HepG2 (cell line): ENCODE measurements around the gene LUZP1. TPM values are rescaled to one million over a fixed set of nuclear protein-coding genes. Genes with fewer than 3 reads are reported as not detected.

ENCODE experiments used
- ATAC-seq: fragments of 200-7000 bp; cut with Tn5 transposase; 3 replicates; pipeline ENCODE4 v1.9.1; 2020; ENCODE audit warnings: mild to moderate bottlenecking, moderate library complexity
- BruUV-seq: library from RNA; stranded (reverse); fragments of 400-500 nt; replicated peaks from 2 replicates; lab custom pipeline; 2021; lab: Mats Ljungman, UMichigan
- CTCF ChIA-PET: fragments of 300-600 bp; formaldehyde crosslinking; extraction: SDS; loops from one replicate; lab custom pipeline; 2021; ENCODE audit warnings: low total read pairs, inconsistent platforms, low intra/inter-chr PET ratio; lab: Yijun Ruan, JAX
- POLR2A ChIA-PET: fragments of 350-600 bp; sonication (Branson Sonifier 250); formaldehyde crosslinking; loops from one replicate; lab custom pipeline; 2020; ENCODE audit warnings: antibody characterized with exemption, inconsistent platforms; lab: Yijun Ruan, JAX
- DNase-seq: peaks from one replicate; pipeline ENCODE4 v3.0.0-alpha.2; 2015; ENCODE audit warnings: low spot score
- FAIRE-seq: peaks from 3 replicates; lab custom pipeline; 2011; peaks lifted over from hg19 to GRCh38; lab: Jason Lieb, UNC
- H2AFZ ChIP-seq: one replicate; pipeline ENCODE4 v1.6.1; 2011; ENCODE audit warnings: low read length, inconsistent platforms
- H3K27ac ChIP-seq: fragments of 300-600 bp; 3 replicates; pipeline ENCODE4 v1.8.0; 2011; ENCODE audit warnings: mixed run types, mild to moderate bottlenecking, mixed read lengths, low read length, inconsistent platforms; ENCODE audit not compliant: insufficient read depth; ENCODE audit errors: extremely low read length
- H3K27me3 ChIP-seq, 2 experiments: fragments of 200-600 bp in 1 of 2; 2 replicates in 1 of 2; 3 replicates in 1 of 2; pipeline versions ENCODE4 v1.6.0 to v1.8.0; 2011; ENCODE audit warnings: low read length in 2 of 2, mild to moderate bottlenecking in 2 of 2, moderate library complexity in 2 of 2, inconsistent platforms in 1 of 2; ENCODE audit not compliant: insufficient read depth in 2 of 2, control insufficient read depth in 1 of 2
- H3K36me3 ChIP-seq, 2 experiments: fragments of 200-600 bp in 1 of 2; replicated peaks in 1 of 2; 2 replicates in 1 of 2; 3 replicates in 1 of 2; pipeline versions ENCODE4 v1.5.1 to v1.8.0; 2011; ENCODE audit warnings: low read length in 2 of 2, inconsistent platforms in 1 of 2; ENCODE audit not compliant: insufficient read depth in 2 of 2, control insufficient read depth in 1 of 2
- H3K4me1 ChIP-seq: 2 replicates; pipeline ENCODE4 v1.5.1; 2012; ENCODE audit warnings: low read length, inconsistent platforms; ENCODE audit not compliant: insufficient read depth
- H3K4me2 ChIP-seq: 2 replicates; pipeline ENCODE4 v1.6.0; 2011; ENCODE audit warnings: low read depth, low read length, inconsistent platforms
- H3K4me3 ChIP-seq, 3 experiments: fragments of 200-600 bp in 1 of 3; sonication (generic), shearing (Covaris generic) in 1 of 3; replicated peaks in 1 of 3; 2 replicates each; pipeline ENCODE4 v1.5.1; 2011 to 2016; ENCODE audit warnings: low read length in 3 of 3, inconsistent platforms in 2 of 3, low read depth in 2 of 3, mild to moderate bottlenecking in 2 of 3, control low read depth in 1 of 3, mixed read lengths in 1 of 3; ENCODE audit not compliant: insufficient read depth in 1 of 3
- H3K79me2 ChIP-seq: one replicate; pipeline ENCODE4 v1.6.1; 2011; ENCODE audit warnings: low read length, inconsistent platforms; ENCODE audit not compliant: insufficient read depth
- H3K9ac ChIP-seq: 2 replicates; pipeline ENCODE4 v1.6.0; 2011; ENCODE audit warnings: mild to moderate bottlenecking, low read depth, low read length, inconsistent platforms; ENCODE audit not compliant: insufficient read depth
- H3K9me3 ChIP-seq: 2 replicates; pipeline ENCODE4 v1.5.1; 2012; ENCODE audit warnings: mild to moderate bottlenecking, low read length
- H4K20me1 ChIP-seq: 2 replicates; pipeline ENCODE4 v1.6.0; 2011; ENCODE audit warnings: inconsistent platforms, mild to moderate bottlenecking, low read length, moderate library complexity; ENCODE audit not compliant: insufficient read depth
- ADNP ChIP-seq: sonication (generic); formaldehyde crosslinking; IDR thresholded peaks from 2 replicates; pipeline ENCODE4 v1.4.0; 2020; ENCODE audit warnings: missing genetic modification reagents
- ARHGAP35 ChIP-seq: sonication (generic); formaldehyde crosslinking; IDR thresholded peaks from 2 replicates; pipeline ENCODE4 v1.9.0; 2022; ENCODE audit warnings: mild to moderate bottlenecking, inconsistent platforms, moderate library complexity, missing genetic modification reagents, borderline replicate concordance
- ELF3 ChIP-seq: IDR thresholded peaks from 2 replicates; pipeline ENCODE4 v1.6.1; 2016; ENCODE audit warnings: missing genetic modification reagents, missing compliant biosample characterization
- EZH2 ChIP-seq: conservative IDR thresholded peaks from 2 replicates; pipeline ENCODE4 v1.6.1; 2012; ENCODE audit warnings: mild to moderate bottlenecking, low read depth, low read length, moderate library complexity
- MATR3 ChIP-seq: sonication (generic); formaldehyde crosslinking; IDR thresholded peaks from 2 replicates; pipeline ENCODE4 v1.4.0; 2020; ENCODE audit warnings: missing genetic modification reagents
- RBM22 ChIP-seq: fragments of 200-400 bp; formaldehyde crosslinking; optimal IDR thresholded peaks from 2 replicates; pipeline ENCODE3; 2017; ENCODE audit warnings: mild to moderate bottlenecking, low read length, moderate library complexity
- RFX3 ChIP-seq: IDR thresholded peaks from 2 replicates; pipeline ENCODE4 v1.6.1; 2016; ENCODE audit warnings: missing biosample characterization, missing genetic modification reagents
- STAG1 ChIP-seq: sonication (generic); formaldehyde crosslinking; IDR thresholded peaks from 2 replicates; pipeline ENCODE4 v1.4.0; 2020; ENCODE audit warnings: missing genetic modification reagents
- SUZ12 ChIP-seq: fragments of 150-350 bp; IDR thresholded peaks from 2 replicates; pipeline ENCODE4 v1.6.1; 2014; ENCODE audit warnings: low read depth, low read length
- ZNF569 ChIP-seq: sonication (generic); formaldehyde crosslinking; IDR thresholded peaks from 2 replicates; pipeline ENCODE4 v1.5.0; 2020; ENCODE audit warnings: mild to moderate bottlenecking, missing genetic modification reagents, moderate library complexity, borderline replicate concordance
- ZNF577 ChIP-seq: sonication (generic); formaldehyde crosslinking; IDR thresholded peaks from 2 replicates; pipeline ENCODE4 v1.4.0; 2020; ENCODE audit warnings: mild to moderate bottlenecking, low read depth, missing genetic modification reagents, borderline replicate concordance
- ZSCAN9 ChIP-seq: IDR thresholded peaks from 2 replicates; pipeline ENCODE4 v1.6.1; 2016; ENCODE audit warnings: borderline replicate concordance
- WGBS: methylation state at CpG from one replicate; pipeline ENCODE4 v1.1.6; 2017; ENCODE audit warnings: low lambda C conversion rate; 5-methylcytosine and 5-hydroxymethylcytosine counted together
- in situ Hi-C: cut with HindIII; loops from 2 replicates; pipeline ENCODE4 v1.10.0; 2017; ENCODE audit warnings: low pct_unique_long_range_greater_than_20kb; ENCODE audit not compliant: extremely low pct_ligation_motif_present
- intact Hi-C: fragments of 100-400 bp; cut with micrococcal nuclease; formaldehyde crosslinking; loops from one replicate; pipeline ENCODE4 v1.10.0; 2022; ENCODE audit not compliant: unreplicated experiment
- polyA plus RNA-seq, 8 experiments: library from polyadenylated mRNA; depleted of rRNA in 3 of 8; stranded (reverse) in 7 of 8; unstranded in 1 of 8; fragments of >200 nt; fragmentation: Illumina TruSeq in 4 of 8; extraction: Trizol in 4 of 8; gene quantifications; 2 replicates each; pipeline versions ENCODE4 v1.2.1 to v1.2.3, GENCODE V29; 2011 to 2016; ENCODE audit warnings: low read depth in 4 of 8, missing spikeins in 1 of 8, mixed read lengths in 1 of 8; ENCODE audit not compliant: insufficient read depth in 1 of 8
- total RNA-seq, 5 experiments: library from RNA; depleted of rRNA; stranded (reverse); fragments of >200 nt; fragmentation: Illumina TruSeq; extraction: Trizol; gene quantifications; 2 replicates each; pipeline ENCODE4 v1.2.3, GENCODE V29; 2016; ENCODE audit warnings: low read depth in 1 of 5
- TF ChIP-seq, protein P1 (sequence below): sonication (generic); formaldehyde crosslinking; IDR thresholded peaks from 2 replicates; pipeline ENCODE4 v1.4.0; 2020; ENCODE audit warnings: missing genetic modification reagents
- TF ChIP-seq, protein P2 (sequence below): sonication (generic); formaldehyde crosslinking; IDR thresholded peaks from 2 replicates; pipeline ENCODE4 v1.5.0; 2020; ENCODE audit warnings: missing genetic modification reagents
- TF ChIP-seq, protein P3 (sequence below): sonication (generic); formaldehyde crosslinking; IDR thresholded peaks from 2 replicates; pipeline ENCODE4 v1.9.0; 2021; ENCODE audit warnings: missing genetic modification reagents, mild to moderate bottlenecking, borderline replicate concordance
- TF ChIP-seq, protein P4 (sequence below): IDR thresholded peaks from 2 replicates; pipeline ENCODE4 v1.6.1; 2012; ENCODE audit warnings: low read depth, low read length, improper control_type of control experiment
- TF ChIP-seq, protein P5 (sequence below): IDR thresholded peaks from 2 replicates; pipeline ENCODE4 v1.6.1; 2016; ENCODE audit warnings: missing compliant biosample characterization, missing genetic modification reagents, borderline replicate concordance

LUZP1 gene
- total and polyA plus RNA-seq, 2 of the 13 experiments (the other 11 are each of a cell fraction or from before 2014, with no cell fraction given) = 6.9 to 12.7 TPM

DNA sequence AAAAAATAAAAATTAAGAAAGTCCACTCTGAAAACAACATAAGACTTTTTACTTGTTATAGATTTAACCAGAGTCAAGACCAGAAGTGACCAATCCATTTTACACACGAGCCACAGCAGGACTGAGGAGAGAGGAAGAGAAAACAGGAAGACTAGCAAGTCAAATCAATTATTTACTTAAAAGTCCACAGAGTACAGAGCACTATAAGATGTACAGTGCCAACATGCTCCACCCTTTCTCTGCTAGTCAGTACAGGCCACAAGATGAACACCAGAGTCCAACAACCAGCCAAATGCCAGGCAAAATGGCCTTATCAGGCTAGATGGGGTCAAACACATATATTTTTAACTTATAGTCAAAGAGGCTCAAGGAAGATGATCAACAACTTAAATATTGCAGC lies 19.5 kb downstream of the LUZP1 start (continued):
- TF ChIP-seq, protein P1, sequence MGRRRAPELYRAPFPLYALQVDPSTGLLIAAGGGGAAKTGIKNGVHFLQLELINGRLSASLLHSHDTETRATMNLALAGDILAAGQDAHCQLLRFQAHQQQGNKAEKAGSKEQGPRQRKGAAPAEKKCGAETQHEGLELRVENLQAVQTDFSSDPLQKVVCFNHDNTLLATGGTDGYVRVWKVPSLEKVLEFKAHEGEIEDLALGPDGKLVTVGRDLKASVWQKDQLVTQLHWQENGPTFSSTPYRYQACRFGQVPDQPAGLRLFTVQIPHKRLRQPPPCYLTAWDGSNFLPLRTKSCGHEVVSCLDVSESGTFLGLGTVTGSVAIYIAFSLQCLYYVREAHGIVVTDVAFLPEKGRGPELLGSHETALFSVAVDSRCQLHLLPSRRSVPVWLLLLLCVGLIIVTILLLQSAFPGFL = no peak
- TF ChIP-seq ELF3 (CRISPR knock-in tag) = peak; percentile 53; the same call in 1 of the 2 replicates

DNA sequence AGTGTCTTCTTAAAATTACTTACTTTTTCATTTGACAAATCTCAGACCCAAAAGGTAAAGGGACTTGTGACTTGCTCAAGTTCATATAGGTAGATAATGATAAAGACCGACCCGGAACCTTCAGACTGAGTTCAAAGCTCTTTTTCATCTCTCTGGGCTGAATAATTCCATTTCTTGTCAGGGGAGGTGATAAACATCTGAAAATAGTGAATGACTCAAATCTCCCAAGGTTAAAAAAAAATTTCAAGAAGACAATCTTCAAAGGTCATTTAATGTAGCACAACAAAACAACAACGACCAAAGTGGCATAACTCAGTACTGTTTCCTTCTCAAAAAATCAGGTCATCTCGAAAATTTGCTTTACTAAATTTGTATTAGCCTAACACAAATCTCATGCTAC lies 20.6 kb downstream of the LUZP1 start:
- no TSS peak for BruUV-seq
- H4K20me1 ChIP-seq = no peaks in the 10 kb centered on the region
- no peak overlapping the region for H2AFZ ChIP-seq
- FAIRE-seq = no peak
- in situ Hi-C loops = no loop called here
- 44% methylated on average over 4 of the region's 4 CpGs for WGBS
- H3K36me3 ChIP-seq = no peaks in the 10 kb centered on the region
- ChIA-PET CTCF (no interaction called here), POLR2A (interaction anchor here (0.7 to 0.9 kb wide), 2 partner anchors 21 to 129 kb away, joined by 3 read pairs; partner anchors contain the start of genes KDM1A and LUZP1)
- H3K27me3 ChIP-seq = no peaks in the 10 kb centered on the region
- peaks cover 39% of the 10 kb centered on the region for H3K4me1 ChIP-seq
- no peak for ATAC-seq
- intact Hi-C loops = no loop called here
- peak overlapping the region; percentile 44; the same call in 1 of the 2 replicates for H3K4me2 ChIP-seq
- no peak for DNase-seq
- H3K4me3 ChIP-seq = no peak overlapping the region
- H3K79me2 ChIP-seq = peaks cover 83% of the 10 kb centered on the region
- peak overlapping the region; percentile 22 for H3K27ac ChIP-seq
- no peaks in the 10 kb centered on the region for H3K9me3 ChIP-seq
- no peak overlapping the region for H3K9ac ChIP-seq
- TF ChIP-seq, protein P2, sequence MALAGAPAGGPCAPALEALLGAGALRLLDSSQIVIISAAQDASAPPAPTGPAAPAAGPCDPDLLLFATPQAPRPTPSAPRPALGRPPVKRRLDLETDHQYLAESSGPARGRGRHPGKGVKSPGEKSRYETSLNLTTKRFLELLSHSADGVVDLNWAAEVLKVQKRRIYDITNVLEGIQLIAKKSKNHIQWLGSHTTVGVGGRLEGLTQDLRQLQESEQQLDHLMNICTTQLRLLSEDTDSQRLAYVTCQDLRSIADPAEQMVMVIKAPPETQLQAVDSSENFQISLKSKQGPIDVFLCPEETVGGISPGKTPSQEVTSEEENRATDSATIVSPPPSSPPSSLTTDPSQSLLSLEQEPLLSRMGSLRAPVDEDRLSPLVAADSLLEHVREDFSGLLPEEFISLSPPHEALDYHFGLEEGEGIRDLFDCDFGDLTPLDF (CRISPR knock-in tag) = no peak
- TF ChIP-seq, protein P3, sequence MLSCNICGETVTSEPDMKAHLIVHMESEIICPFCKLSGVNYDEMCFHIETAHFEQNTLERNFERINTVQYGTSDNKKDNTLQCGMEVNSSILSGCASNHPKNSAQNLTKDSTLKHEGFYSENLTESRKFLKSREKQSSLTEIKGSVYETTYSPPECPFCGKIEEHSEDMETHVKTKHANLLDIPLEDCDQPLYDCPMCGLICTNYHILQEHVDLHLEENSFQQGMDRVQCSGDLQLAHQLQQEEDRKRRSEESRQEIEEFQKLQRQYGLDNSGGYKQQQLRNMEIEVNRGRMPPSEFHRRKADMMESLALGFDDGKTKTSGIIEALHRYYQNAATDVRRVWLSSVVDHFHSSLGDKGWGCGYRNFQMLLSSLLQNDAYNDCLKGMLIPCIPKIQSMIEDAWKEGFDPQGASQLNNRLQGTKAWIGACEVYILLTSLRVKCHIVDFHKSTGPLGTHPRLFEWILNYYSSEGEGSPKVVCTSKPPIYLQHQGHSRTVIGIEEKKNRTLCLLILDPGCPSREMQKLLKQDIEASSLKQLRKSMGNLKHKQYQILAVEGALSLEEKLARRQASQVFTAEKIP (CRISPR knock-in tag) = no peak
- no peak for TF ChIP-seq ZSCAN9 (CRISPR knock-in tag)
- no peak for TF ChIP-seq MATR3 (CRISPR knock-in tag)
- TF ChIP-seq, protein P4, sequence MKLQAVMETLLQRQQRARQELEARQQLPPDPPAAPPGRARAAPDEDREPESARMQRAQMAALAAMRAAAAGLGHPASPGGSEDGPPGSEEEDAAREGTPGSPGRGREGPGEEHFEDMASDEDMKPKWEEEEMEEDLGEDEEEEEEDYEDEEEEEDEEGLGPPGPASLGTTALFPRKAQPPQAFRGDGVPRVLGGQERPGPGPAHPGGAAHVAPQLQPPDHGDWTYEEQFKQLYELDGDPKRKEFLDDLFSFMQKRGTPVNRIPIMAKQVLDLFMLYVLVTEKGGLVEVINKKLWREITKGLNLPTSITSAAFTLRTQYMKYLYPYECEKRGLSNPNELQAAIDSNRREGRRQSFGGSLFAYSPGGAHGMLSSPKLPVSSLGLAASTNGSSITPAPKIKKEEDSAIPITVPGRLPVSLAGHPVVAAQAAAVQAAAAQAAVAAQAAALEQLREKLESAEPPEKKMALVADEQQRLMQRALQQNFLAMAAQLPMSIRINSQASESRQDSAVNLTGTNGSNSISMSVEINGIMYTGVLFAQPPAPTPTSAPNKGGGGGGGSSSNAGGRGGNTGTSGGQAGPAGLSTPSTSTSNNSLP = no peak
- TF ChIP-seq RBM22 = no peak
- TF ChIP-seq SUZ12 = no peak
- TF ChIP-seq RFX3 = no peak
- no peak for TF ChIP-seq STAG1 (CRISPR knock-in tag)
- TF ChIP-seq ZNF569 (CRISPR knock-in tag) = no peak
- no peak for TF ChIP-seq EZH2
- TF ChIP-seq, protein P5, sequence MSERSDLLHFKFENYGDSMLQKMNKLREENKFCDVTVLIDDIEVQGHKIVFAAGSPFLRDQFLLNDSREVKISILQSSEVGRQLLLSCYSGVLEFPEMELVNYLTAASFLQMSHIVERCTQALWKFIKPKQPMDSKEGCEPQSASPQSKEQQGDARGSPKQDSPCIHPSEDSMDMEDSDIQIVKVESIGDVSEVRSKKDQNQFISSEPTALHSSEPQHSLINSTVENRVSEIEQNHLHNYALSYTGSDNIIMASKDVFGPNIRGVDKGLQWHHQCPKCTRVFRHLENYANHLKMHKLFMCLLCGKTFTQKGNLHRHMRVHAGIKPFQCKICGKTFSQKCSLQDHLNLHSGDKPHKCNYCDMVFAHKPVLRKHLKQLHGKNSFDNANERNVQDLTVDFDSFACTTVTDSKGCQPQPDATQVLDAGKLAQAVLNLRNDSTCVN (CRISPR knock-in tag) = no peak
- TF ChIP-seq ADNP (CRISPR knock-in tag) = no peak
- no peak for TF ChIP-seq ZNF577
- TF ChIP-seq ARHGAP35 (CRISPR knock-in tag) = no peak
